GM18499 (cell line): Measurements from ENCODE around the gene TRPM6.
"Not testable (repeated sequence)": the region's sequence is repeated elsewhere in the genome, so short reads cannot be mapped to it uniquely, and the experiment has no call there.

Source experiments
- ATAC-seq: cut with Tn5 transposase; IDR thresholded peaks from one replicate; pipeline ENCODE4 v1.9.1; 2021; ENCODE audit warnings: moderate number of reproducible peaks; ENCODE audit not compliant: insufficient read depth, unreplicated experiment

The TRPM6 gene

DNA sequence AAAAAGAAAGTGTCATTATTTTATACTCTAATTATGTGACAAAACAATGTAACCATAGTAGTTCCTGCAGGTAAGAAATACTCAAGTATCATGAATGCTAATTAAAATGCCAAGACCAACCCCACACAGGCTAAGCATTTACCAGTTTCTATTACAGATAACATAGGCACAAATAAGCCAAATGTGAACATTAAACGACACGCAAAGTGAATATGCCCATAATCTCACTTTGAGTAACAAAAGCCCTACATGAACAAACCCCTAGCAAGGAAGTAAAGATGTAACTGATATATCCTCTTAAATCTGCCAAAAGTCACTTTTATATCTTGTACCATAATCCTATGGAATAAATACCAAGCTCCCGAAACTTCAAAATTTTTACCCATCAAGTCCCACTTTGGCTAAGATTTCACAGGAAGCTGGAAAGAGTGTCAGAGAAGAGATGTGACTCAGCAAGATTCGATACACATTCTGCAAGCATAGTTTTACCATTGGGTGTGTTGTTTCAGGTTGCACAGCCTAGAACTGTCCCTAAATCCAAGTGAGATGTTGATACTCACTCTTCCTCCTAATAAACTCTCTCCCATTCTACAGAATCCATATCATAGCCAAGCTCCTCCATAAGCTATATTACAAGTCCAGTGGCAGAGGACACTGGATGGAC, 28.8 kb downstream of the TRPM6 start:
- ATAC-seq, result no peak

DNA sequence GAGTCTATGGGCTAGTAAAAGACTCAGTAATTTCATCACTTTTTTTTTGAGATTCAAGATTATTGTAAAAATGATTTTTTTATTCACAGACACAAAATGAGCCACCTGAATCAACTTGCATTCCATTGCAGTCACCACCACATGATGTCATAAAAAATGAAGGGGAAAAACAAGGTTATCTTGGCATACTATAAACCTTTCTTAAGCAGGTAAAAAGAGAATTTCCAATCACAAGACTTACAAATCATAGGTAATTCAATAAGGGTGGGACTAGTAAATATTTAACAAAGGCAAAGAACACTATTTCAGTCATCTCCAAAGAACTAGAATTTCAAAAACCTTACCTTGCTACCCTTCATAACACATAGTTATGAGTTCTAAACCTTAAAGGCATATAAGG, 30.7 kb downstream of the TRPM6 start:
- no peak for ATAC-seq

DNA sequence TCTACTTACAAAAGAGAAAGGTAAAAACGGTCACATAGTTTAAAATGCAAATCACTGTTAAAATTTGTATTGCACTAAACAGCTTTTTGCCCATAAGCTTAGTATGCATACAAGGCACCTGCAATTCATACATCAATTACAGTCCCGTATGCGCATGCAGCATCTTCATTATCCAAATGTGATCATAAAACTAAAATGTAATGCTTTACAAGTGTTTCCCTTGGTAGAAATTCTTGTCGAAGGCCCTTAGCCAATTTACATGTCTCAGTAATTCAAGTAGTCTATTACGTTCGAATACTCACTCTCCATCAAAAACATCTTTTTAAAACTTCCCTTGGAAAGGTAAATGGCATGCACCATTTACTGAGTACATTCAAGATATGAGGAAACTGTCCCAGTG, 32.6 kb downstream of the TRPM6 start:
- no peak for ATAC-seq

DNA sequence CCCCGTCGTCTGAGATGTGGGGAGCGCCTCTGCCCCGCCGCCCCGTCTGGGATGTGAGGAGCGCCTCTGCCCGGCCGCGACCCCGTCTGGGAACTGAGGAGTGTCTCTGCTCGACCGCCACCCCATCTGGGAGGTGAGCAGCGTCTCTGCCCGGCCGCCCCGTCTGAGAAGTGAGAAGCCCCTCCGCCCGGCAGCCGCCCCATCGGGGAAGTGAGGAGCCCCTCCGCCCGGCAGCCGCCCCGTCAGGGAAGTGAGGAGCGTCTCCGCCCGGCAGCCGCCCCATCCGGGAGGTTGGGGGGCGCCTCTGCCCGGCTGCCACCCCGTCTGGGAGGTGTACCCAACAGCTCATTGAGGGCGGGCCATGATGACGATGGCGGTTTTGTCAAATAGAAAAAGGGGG, 34.7 kb downstream of the TRPM6 start:
- ATAC-seq, result not testable (repeated sequence)

DNA sequence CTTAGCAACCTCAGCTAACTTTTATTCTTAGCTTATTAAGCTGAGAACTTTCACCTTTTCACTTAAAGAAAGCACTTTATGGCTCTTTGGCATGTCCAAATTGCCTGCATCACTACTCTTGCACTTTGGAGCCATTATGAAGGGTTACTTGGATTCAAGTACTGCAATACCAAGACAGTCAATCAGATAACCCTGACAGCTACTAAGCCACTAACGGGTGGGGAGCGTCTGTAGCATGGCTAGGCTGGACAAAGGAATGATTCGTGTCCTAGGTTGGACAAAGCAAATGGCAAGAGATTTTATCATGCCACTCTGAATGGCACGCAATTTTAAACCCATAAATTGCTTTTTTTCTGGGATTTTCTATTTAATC, 39.6 kb downstream of the TRPM6 start:
- no peak for ATAC-seq

DNA sequence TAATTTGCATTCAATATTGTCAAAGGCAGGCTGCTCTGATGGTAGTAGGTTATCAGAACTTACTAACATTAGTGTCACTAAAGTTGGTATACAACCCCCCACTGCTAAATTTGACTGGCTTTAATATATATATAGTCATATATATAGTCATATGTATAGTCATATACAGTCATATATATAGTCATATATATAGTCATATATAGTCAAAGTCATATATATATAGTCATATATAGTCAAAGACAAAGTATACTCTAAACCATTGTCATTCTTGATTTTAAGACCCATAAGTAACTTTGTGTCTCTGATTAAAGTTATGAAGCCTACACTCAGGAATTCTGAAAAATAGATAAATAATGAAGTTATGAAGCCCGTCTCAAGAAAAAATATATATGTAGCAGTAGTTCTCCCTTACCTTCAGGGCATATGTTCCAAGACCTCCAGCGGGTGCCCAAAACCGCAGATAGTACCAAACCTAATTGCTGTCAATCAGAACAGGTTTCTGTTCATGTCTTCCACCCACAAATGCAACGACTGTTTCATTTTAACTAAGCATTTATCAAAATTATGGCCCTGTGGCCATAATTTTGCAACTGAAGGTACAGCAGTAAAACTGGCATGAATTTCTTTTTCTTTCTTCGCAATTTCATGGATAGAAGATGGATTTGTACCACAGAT, 40.1 kb downstream of the TRPM6 start:
- ATAC-seq, result no peak

DNA sequence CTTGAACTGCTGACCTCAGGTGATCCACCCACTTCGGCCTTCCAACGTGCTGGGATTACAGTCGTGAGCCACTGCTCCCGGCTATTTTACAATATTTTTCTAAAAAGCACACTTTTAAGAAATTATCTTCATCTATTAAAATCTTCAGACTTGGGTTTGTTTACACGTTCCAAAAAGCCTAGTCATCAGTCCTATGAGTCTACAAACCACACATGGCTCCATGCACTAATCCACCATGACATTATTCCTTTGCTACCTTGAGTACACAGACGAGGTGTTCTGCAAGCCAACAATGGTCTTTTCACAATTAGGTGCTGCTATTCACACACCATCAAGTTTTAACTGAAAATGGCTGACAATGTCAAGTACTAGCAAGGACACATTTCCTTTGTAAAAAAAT, 41.0 kb downstream of the TRPM6 start:
- no peak for ATAC-seq

DNA sequence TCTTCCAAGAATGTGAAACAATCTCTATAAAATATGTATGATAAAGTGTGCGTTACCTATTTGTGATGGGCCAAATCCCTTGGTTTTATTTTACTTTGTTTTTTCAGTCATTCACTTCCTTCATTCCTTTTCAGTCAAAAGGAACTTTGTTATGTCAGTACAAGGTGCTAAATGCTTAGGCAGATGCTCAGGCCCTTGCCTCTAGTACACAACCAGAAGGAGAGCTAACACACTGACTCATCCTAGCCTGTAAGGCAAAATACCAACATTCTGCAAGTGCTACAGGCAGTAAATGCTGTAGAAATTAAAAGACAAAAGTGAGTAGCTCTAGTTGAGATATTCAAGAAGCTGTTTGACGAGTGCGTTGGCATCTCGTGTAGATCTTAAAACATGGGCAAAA, 49.4 kb downstream of the TRPM6 start:
- no peak for ATAC-seq

DNA sequence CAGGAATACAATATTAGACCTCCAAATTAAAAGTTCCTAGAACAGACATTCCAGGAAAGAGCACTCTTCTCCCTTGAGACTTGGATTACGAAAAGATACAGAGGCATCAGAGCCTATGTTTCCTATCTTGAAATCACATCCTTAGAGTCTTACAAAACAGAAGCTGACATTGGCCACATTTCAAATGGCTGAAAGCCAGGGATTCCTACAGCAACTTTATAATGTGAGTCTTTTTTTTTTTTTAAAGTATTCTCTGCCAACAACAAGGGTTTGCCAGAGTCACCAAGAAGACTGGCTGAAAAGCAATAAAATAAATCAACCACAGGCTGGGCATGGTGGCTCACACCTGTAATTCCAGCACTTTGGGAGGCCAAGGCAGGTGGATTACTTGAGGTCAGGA, 63.1 kb downstream of the TRPM6 start:
- ATAC-seq, result no peak

DNA sequence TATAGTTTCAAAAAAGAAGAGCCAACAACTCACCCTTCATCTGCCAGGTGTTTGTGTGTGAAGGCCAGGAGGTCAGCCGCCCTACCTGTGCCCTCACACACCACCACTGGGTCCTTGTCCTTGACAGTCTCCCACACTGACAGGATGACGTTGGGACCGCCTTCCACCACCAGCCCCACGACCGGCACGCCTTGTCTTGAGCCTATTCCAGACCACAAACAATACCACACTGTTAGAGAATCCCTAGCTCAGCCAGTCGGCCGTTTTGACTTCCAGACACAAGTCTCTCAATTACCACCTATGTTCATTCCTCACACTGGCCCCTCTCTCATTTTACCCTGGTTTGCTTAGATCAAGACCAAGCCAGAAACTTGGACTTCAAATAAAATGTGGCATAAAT, 66.1 kb downstream of the TRPM6 start:
- no peak for ATAC-seq

DNA sequence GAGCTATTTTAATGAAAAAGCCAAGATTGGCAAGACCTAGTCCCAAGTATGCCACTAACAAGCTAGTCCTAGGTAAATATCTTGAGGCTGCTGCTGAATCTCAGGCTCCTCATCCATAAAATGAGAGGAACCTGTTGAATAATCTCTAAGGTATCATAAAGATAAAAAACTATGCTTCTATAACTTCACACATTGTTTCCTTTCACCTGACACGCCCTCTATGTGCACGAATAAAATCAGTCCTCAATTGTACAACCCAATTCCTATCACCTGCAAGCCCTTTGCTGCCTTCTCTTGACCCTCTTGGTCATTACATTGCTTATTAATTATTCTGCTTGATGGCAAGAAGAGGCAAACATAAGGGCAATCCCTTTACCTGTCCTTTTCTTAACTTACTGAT, 69.9 kb downstream of the TRPM6 start:
- no peak for ATAC-seq

DNA sequence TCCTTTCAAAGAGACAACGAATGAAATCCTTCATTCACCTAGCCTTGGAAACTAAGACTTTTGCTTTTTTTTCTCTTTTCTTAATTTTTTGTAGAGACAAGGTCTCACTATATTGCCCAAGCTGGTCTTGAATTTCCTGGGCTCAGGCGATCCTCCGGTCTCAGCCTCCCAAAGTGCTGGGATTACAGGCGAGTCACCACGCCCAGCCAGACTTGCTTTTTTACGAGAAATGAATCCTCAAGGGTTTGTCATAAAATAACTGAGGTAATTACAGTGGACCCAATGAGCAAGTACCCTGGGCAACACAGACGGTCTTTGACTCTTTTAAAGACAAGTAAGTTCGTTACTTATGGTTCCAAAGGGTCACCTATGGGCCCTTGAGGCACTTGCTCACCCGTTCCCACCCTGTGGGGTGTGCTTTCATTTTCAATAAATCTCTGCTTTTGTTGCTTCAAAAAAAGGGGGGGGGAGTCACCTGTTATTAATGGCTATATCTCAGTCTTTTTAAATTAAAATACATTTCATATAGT, 70.4 kb downstream of the TRPM6 start:
- ATAC-seq, result no peak

DNA sequence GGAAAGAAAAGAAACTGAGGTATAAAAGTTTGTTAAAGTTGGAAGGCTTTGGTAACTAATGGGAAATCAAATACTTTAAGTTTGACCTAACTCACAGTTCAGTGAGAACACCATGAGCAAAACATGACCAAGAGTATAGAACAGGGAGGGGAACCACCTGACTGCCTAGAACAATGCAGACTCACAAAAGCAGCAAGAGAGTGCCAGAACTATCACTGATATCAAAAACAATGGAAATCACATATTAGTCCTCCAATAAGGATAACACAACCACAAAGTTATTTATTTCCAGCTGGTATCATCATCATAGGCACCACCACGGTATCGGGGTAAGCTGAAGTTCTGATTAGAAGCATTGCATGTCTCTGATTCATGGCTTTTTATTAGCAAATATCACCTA, 77.5 kb downstream of the TRPM6 start:
- no peak for ATAC-seq

DNA sequence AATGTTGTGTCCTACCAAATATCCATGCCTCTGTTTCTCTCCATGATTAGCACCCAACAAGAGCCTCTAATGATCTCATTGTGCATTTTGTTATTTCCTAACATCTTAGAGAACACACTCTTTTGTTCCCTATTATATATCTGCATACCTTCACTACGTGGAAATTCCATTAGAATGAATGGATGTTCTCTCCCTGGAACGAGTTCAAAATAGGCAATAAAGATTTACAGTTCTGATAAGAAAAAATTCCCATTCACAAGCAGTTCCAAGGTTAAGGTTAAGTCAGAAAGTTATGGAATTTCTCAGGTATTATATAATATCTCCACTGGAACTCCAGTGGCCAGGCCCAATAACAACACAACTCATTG, 83.7 kb downstream of the TRPM6 start:
- ATAC-seq, result no peak

DNA sequence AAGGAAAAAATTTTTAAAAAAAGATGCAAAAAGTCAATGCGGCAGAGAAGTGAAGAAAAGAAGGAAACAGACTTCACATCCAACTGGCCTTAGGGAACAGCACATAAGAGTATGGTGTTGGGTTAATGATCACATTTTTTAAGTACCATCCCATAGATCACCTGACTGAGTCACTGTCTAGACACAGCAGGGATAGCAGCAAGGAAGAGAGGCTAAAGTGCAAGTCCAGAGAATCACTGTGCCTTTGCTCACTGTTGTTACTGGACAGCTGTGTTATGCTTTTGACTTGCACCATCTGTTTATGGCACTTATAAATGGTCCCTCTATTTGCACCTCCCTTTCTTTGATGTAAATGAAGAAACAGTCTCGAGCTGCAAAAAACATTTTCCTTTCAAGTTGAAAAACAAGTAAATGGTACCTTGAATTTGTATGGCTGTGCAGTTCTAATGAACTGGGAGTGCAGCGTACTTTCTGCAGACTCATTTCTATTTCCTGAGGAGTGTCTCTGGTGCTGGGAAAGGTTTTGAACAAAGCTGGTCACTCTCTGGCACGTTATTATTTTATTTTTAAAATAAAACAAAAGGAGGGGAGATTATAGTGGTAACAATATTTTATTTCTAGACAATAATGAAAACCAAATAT, 84.2 kb downstream of the TRPM6 start:
- ATAC-seq, result no peak

DNA sequence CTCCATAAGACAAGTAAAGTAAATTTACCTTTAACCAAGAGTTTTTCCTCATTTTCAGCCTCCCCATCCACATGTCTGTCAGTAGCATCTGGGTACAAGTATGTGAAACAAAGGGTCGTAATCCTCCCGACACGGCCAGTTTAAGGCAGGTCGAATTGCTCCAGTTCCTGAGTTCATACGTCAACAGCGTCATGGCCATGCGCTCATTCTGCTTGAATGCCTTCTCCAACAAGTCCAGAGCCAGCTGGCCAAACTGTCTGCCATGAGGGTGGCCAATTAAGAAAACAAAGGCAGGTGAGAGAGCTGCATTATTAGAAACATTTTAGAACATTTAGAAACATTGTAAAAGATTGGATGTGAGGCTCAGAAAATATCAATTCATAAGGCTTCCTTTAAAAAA, 87.5 kb downstream of the TRPM6 start:
- ATAC-seq, result no peak

DNA sequence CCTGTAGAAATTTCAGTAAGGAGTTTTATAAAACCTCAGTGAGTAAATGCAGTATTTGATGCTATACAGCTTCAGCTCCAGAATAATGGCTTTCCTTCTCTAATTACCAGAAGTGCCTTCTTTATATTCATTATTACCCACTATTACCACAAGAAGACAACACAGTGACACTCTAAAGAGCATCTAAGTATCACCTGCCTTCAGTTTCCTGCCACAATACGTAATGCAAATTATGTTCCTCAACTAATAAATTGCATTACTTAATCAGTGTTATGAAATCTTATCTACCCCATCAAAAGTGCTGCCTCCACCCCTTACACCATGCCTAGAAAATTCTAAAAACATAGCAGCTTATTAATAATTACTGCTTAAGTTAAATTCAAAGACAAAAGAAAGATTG, 91.9 kb downstream of the TRPM6 start:
- no peak for ATAC-seq

DNA sequence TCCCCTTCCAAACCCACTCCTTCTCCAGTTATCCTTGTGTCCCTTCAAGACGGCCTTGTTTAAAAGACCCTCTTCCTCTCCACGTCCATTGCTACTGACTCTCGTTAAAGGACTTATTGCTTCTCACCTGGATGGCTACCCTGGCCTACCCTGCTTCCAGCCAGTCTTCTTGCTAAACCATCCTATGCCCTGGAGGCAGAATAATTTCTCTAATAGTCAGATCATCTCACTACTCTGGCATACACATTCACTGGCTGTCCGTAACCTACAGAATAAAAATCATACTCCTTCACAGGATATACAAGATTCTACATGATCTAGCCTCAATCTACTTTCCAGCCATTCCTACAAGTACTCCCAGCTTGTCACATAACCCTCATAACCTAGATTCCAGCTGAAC, 92.6 kb downstream of the TRPM6 start:
- ATAC-seq, result no peak

DNA sequence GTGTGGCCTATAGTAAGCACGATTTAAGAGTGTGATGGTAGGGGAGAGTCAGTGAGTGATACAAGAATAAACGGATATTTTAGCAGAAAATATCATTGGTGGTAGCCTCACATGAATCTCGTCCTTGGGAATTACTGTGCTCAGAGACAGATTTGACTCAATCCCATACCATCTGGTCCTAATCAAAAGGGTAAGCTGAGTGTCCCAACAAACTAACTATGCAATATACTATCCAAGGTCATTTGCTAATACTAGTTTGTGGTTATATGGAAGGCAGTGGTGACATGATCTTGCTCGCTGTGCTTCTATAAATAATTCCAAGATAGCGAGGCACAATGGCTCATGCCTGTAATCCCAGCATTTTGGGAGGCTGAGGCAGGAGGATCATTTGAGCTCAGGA, 103.2 kb downstream of the TRPM6 start:
- no peak for ATAC-seq

DNA sequence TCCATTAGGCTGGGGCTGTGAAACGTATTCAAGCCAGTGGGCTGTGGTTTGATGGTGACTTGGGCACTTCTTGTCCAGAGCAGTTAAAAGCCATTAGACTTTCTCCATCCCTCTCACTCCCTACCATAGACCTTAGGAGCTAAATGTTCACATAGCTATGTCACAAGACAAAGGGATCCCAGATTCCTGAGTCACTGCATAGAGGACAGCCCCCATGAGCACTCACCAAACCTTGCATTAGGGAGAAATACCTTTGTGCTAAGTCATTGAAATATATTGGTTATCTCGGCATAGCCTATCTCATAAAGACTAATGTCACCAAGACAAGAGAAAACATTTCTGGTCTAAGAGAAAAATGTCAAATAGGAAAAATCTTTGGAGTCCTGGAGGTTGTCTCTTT, 104.3 kb downstream of the TRPM6 start:
- ATAC-seq, result no peak

DNA sequence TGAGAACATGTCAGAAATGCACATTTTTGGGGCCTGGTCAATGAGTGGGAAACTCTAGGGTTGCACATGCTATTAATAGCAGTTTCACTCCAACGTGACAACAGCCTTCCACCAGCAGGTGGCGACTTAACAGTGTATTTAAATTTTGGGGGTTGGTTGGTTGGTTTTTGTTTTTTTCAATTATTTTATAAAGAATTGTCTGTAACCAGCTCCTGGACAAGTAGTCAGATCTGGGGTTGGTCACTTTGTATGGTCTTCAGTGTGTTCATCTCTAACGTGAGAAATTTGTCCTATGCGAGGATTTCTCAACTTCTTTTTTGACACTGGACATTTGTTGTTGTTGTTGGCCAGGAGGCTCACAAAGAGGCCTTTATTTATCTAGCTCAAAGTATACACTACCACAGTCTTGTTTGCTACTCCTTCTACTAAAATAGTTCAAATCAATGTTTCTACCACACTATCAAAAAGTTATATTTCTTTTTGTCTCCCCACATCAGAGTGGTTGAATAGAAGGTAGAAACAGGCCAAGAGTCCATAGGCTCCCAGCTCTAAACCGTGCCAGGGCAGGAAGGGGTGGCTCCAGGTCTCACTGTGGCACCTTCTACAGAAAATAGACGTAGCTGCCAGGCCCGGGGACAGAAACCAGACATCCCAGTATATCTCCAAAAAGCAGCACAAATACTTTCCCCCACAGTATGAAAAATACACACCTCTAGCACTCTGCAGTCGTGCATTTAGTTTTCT, 110.4 kb downstream of the TRPM6 start:
- peak; percentile 41 for ATAC-seq
